WTC11 (cell line): ENCODE measurements around the gene DNAJC7. TPM values are rescaled to one million over a fixed set of nuclear protein-coding genes. Genes with fewer than 3 reads are reported as not detected.

Source experiments
- ATAC-seq: fragments of 200-7000 bp; cut with Tn5 transposase; 2 replicates; pipeline ENCODE4 v1.10.0; 2021; ENCODE audit warnings: mild to moderate bottlenecking, moderate library complexity
- CTCF ChIA-PET: fragments of 300-600 bp; sonication (Branson Sonifier 250); formaldehyde crosslinking; loops from one replicate; lab custom pipeline; 2021; ENCODE audit warnings: antibody characterized with exemption; lab: Charles Lee
- POLR2A ChIA-PET: fragments of 350-600 bp; sonication (Branson Sonifier 250); formaldehyde crosslinking; loops from one replicate; lab custom pipeline; 2021; ENCODE audit warnings: antibody characterized with exemption; lab: Charles Lee
- DNase-seq: peaks from one replicate; pipeline ENCODE4 v3.0.0; 2021; ENCODE audit warnings: low spot score
- H3K27ac Mint-ChIP-seq: 2 replicates; pipeline ENCODE4 v1.8.0; 2021; ENCODE audit warnings: mixed read lengths
- H3K27me3 Mint-ChIP-seq: 2 replicates; pipeline ENCODE4 v1.8.0; 2021; ENCODE audit warnings: low read depth, mild to moderate bottlenecking, moderate library complexity, mixed read lengths
- H3K36me3 Mint-ChIP-seq: 2 replicates; pipeline ENCODE4 v1.8.0; 2021; ENCODE audit warnings: mixed read lengths
- H3K4me1 Mint-ChIP-seq: 2 replicates; pipeline ENCODE4 v1.8.0; 2022; ENCODE audit warnings: mixed read lengths
- H3K4me3 Mint-ChIP-seq: 2 replicates; pipeline ENCODE4 v1.8.0; 2021; ENCODE audit warnings: mild to moderate bottlenecking, moderate library complexity, mixed read lengths
- H3K9me3 Mint-ChIP-seq: 2 replicates; pipeline ENCODE4 v1.8.0; 2021; ENCODE audit warnings: mixed read lengths
- FOXJ3 ChIP-seq: sonication (generic); formaldehyde crosslinking; IDR thresholded peaks from 2 replicates; pipeline ENCODE4 v1.9.0; 2021; ENCODE audit warnings: missing genetic modification reagents, mild to moderate bottlenecking, borderline replicate concordance
- JUN ChIP-seq: sonication (generic); formaldehyde crosslinking; IDR thresholded peaks from 2 replicates; pipeline ENCODE4 v1.8.0; 2023; ENCODE audit warnings: mild to moderate bottlenecking, missing genetic modification reagents
- KAT7 ChIP-seq: sonication (generic); formaldehyde crosslinking; IDR thresholded peaks from 2 replicates; pipeline ENCODE4 v1.8.1; 2023; ENCODE audit warnings: missing genetic modification reagents, mild to moderate bottlenecking, borderline replicate concordance
- NR1H2 ChIP-seq: sonication (generic); formaldehyde crosslinking; IDR thresholded peaks from 2 replicates; pipeline ENCODE4 v1.9.0; 2021; ENCODE audit warnings: mild to moderate bottlenecking, moderate library complexity, missing genetic modification reagents
- ZNF121 ChIP-seq: sonication (generic); formaldehyde crosslinking; IDR thresholded peaks from 2 replicates; pipeline ENCODE4 v1.8.0; 2023; ENCODE audit warnings: missing genetic modification reagents
- ZNF263 ChIP-seq: sonication (generic); formaldehyde crosslinking; IDR thresholded peaks from 2 replicates; pipeline ENCODE4 v1.8.1; 2022; ENCODE audit warnings: low read depth, mild to moderate bottlenecking, moderate library complexity, missing genetic modification reagents
- total RNA-seq: library from RNA; stranded (reverse); gene quantifications from 3 replicates; pipeline ENCODE4 v1.2.3, GENCODE V29; 2021
- TF ChIP-seq, protein P1 (sequence below): sonication (generic); formaldehyde crosslinking; IDR thresholded peaks from 2 replicates; pipeline ENCODE4 v1.8.0; 2022; ENCODE audit warnings: mild to moderate bottlenecking, missing genetic modification reagents
- TF ChIP-seq, protein P2 (sequence below): sonication (generic); formaldehyde crosslinking; IDR thresholded peaks from 2 replicates; pipeline ENCODE4 v1.8.1; 2023; ENCODE audit warnings: mild to moderate bottlenecking, missing genetic modification reagents, moderate library complexity
- TF ChIP-seq, protein P3 (sequence below): sonication (generic); formaldehyde crosslinking; IDR thresholded peaks from 2 replicates; pipeline ENCODE4 v1.8.1; 2023; ENCODE audit warnings: mild to moderate bottlenecking, missing genetic modification reagents
- TF ChIP-seq, protein P4 (sequence below): sonication (generic); formaldehyde crosslinking; IDR thresholded peaks from 2 replicates; pipeline ENCODE4 v1.8.1; 2022; ENCODE audit warnings: missing genetic modification reagents, borderline replicate concordance
- TF ChIP-seq, protein P5 (sequence below): sonication (generic); formaldehyde crosslinking; IDR thresholded peaks from 2 replicates; pipeline ENCODE4 v1.8.0; 2022; ENCODE audit warnings: mild to moderate bottlenecking, missing genetic modification reagents
- TF ChIP-seq, protein P6 (sequence below): sonication (generic); formaldehyde crosslinking; conservative IDR thresholded peaks from 2 replicates; pipeline ENCODE4 v1.8.1; 2023; ENCODE audit warnings: mild to moderate bottlenecking, low read depth, missing genetic modification reagents, moderate library complexity

DNAJC7 gene
- total RNA-seq, 1 experiment from 2014 or later: 140 TPM

DNA sequence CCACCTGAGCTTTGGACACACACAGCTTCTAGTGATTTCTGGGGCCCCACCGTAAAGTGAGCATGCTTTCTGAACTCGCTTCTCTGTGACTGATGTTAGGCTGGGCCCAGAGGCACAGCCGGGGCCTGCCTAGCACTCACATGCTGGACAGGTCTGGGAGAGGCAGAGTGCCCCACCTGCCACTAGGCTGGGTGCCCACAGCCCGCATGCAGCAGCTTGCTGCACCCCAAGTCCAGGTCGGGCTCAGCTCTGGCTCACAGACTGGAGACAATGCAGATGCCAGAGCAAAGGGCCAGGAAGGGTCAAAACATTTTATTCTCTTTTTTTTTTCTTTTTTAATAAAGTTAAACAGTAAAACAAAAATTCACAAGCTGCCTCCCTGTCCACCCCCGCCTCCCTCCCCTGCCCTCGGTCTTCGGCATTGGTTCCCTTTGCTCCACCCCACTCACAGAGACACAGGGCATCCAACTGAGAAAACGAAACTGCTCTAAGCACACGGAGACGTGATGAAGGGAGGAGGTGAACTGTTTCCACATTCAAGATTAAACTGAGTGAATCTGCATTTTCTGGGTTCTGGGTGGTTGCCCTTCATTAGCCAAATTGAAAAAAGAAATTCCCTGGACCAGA, 41.0 kb downstream of the DNAJC7 start:
- no peaks in the 10 kb centered on the region for H3K9me3 Mint-ChIP-seq
- no peak overlapping the region for H3K27ac Mint-ChIP-seq
- no peak for TF ChIP-seq NR1H2 (CRISPR knock-in tag)
- TF ChIP-seq, protein P1, sequence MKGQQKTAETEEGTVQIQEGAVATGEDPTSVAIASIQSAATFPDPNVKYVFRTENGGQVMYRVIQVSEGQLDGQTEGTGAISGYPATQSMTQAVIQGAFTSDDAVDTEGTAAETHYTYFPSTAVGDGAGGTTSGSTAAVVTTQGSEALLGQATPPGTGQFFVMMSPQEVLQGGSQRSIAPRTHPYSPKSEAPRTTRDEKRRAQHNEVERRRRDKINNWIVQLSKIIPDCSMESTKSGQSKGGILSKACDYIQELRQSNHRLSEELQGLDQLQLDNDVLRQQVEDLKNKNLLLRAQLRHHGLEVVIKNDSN (CRISPR knock-in tag): no peak
- no peak for TF ChIP-seq ZNF263
- TF ChIP-seq, protein P2, sequence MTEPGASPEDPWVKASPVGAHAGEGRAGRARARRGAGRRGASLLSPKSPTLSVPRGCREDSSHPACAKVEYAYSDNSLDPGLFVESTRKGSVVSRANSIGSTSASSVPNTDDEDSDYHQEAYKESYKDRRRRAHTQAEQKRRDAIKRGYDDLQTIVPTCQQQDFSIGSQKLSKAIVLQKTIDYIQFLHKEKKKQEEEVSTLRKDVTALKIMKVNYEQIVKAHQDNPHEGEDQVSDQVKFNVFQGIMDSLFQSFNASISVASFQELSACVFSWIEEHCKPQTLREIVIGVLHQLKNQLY (CRISPR knock-in tag): no peak
- TF ChIP-seq, protein P3, sequence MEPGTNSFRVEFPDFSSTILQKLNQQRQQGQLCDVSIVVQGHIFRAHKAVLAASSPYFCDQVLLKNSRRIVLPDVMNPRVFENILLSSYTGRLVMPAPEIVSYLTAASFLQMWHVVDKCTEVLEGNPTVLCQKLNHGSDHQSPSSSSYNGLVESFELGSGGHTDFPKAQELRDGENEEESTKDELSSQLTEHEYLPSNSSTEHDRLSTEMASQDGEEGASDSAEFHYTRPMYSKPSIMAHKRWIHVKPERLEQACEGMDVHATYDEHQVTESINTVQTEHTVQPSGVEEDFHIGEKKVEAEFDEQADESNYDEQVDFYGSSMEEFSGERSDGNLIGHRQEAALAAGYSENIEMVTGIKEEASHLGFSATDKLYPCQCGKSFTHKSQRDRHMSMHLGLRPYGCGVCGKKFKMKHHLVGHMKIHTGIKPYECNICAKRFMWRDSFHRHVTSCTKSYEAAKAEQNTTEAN (CRISPR knock-in tag): no peak
- no peak for TF ChIP-seq ZNF121
- TF ChIP-seq, protein P4, sequence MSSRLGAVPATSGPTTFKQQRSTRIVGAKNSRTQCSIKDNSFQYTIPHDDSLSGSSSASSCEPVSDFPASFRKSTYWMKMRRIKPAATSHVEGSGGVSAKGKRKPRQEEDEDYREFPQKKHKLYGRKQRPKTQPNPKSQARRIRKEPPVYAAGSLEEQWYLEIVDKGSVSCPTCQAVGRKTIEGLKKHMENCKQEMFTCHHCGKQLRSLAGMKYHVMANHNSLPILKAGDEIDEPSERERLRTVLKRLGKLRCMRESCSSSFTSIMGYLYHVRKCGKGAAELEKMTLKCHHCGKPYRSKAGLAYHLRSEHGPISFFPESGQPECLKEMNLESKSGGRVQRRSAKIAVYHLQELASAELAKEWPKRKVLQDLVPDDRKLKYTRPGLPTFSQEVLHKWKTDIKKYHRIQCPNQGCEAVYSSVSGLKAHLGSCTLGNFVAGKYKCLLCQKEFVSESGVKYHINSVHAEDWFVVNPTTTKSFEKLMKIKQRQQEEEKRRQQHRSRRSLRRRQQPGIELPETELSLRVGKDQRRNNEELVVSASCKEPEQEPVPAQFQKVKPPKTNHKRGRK (CRISPR knock-in tag): no peak
- no peak for ATAC-seq
- H3K4me1 Mint-ChIP-seq: no peaks in the 10 kb centered on the region
- ChIA-PET POLR2A (interaction anchor here (1.2 to 2.0 kb wide), 2 partner anchors 10 to 21 kb away, joined by 3 to 7 read pairs; partner anchors contain the start of gene CNP), CTCF (interaction anchor here (0.5 kb wide), 1 partner anchor 82 kb away, joined by 5 read pairs; no protein-coding TSS in a partner anchor)
- peaks cover 62% of the 10 kb centered on the region for H3K36me3 Mint-ChIP-seq
- no peak for DNase-seq
- no peaks in the 10 kb centered on the region for H3K27me3 Mint-ChIP-seq
- H3K4me3 Mint-ChIP-seq: no peak overlapping the region

DNA sequence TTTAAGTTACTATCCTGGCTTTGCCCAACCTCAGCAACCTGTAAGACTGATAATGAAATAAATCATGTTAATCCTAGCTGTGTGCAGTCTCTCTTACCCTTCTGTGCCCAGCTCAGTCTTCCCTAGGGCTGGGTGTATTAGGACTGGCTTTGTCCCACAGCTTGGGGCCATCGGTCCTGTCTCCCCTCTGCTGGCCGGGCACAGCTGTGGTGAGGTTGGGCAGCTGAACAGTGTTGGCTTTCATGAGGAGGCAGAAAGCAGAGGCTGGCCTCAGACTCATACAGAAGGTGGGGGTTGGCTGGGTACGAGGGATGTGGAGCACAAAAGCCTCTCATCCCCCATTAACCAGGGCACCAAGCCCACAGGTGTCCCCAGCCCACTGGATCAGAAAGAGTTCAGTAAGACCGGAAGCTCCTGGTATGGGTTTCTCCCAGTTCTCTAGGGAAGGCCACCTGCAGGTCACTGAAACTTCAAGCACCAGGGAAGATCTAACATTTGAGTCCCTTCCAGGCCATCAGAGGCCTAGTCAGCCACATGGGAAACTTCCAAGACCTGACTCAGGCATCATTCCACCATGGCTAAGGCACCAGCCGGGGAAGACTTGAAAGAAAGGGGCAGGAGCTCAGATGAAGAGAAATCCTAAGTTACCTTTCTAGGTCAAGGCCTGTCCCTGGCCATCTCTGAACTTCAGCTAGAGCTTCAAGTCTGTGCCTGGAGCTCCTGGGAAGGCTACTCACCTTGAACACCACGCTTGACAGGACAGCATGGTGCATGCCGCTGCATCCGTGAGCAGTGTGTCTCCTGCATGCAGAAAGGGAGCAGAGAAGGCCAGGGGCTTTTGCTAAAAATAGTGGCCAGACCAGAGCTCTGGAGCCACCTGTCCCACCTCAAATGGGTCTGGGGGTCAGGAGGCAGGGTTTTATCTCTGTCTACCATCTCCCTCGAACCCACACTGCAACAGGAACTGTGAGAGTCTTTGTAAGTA, 41.8 kb downstream of the DNAJC7 start:
- ChIA-PET POLR2A (interaction anchor here (1.2 to 2.0 kb wide), 2 partner anchors 9 to 22 kb away, joined by 3 to 7 read pairs; partner anchors contain the start of gene CNP), CTCF (no interaction called here)
- no peaks in the 10 kb centered on the region for H3K27me3 Mint-ChIP-seq
- peaks cover 56% of the 10 kb centered on the region for H3K36me3 Mint-ChIP-seq
- no peak for TF ChIP-seq FOXJ3 (CRISPR knock-in tag)
- TF ChIP-seq KAT7: no peak
- TF ChIP-seq, protein P5, sequence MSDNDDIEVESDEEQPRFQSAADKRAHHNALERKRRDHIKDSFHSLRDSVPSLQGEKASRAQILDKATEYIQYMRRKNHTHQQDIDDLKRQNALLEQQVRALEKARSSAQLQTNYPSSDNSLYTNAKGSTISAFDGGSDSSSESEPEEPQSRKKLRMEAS (CRISPR knock-in tag): no peak
- TF ChIP-seq, protein P6, sequence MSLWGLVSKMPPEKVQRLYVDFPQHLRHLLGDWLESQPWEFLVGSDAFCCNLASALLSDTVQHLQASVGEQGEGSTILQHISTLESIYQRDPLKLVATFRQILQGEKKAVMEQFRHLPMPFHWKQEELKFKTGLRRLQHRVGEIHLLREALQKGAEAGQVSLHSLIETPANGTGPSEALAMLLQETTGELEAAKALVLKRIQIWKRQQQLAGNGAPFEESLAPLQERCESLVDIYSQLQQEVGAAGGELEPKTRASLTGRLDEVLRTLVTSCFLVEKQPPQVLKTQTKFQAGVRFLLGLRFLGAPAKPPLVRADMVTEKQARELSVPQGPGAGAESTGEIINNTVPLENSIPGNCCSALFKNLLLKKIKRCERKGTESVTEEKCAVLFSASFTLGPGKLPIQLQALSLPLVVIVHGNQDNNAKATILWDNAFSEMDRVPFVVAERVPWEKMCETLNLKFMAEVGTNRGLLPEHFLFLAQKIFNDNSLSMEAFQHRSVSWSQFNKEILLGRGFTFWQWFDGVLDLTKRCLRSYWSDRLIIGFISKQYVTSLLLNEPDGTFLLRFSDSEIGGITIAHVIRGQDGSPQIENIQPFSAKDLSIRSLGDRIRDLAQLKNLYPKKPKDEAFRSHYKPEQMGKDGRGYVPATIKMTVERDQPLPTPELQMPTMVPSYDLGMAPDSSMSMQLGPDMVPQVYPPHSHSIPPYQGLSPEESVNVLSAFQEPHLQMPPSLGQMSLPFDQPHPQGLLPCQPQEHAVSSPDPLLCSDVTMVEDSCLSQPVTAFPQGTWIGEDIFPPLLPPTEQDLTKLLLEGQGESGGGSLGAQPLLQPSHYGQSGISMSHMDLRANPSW (CRISPR knock-in tag): no peak
- no peak for TF ChIP-seq JUN (CRISPR knock-in tag)
- H3K27ac Mint-ChIP-seq: no peak overlapping the region
- DNase-seq (no peak), ATAC-seq (no peak)
- H3K4me3 Mint-ChIP-seq: no peak overlapping the region
- no peaks in the 10 kb centered on the region for H3K4me1 Mint-ChIP-seq
- H3K9me3 Mint-ChIP-seq: no peaks in the 10 kb centered on the region
